Lung (tissue), 12 donors: ENCODE results near the gene ADK. TPM values are rescaled to one million over a fixed set of nuclear protein-coding genes. Genes with fewer than 3 reads are reported as not detected.
"Not testable (repeated sequence)": the region's sequence is repeated elsewhere in the genome, so short reads cannot be mapped to it uniquely, and the experiment has no call there.

Experiments
- ATAC-seq: fragments of 200-7000 bp; cut with Tn5 transposase; one replicate; pipeline ENCODE4 v1.9.1; 2020; ENCODE audit warnings: moderate number of reproducible peaks; ENCODE audit not compliant: insufficient read depth, low FRiP score
- DNase-seq, 3 donors: peaks; one replicate each; pipeline ENCODE4 v3.0.0-alpha.2; 2013 to 2017
- H3K27ac ChIP-seq, 2 donors: one replicate each; pipeline ENCODE4 v1.5.1; 2013; ENCODE audit warnings: mild to moderate bottlenecking in 2 of 2, moderate library complexity in 2 of 2, control low read depth in 1 of 2, inconsistent platforms in 1 of 2, low read depth in 1 of 2, low read length in 1 of 2
- H3K27me3 ChIP-seq, 3 donors: one replicate each; pipeline ENCODE4 v1.5.1; 2013; ENCODE audit warnings: low read length in 2 of 3; ENCODE audit not compliant: control insufficient read depth in 3 of 3, insufficient read depth in 3 of 3
- H3K36me3 ChIP-seq, 4 donors: one replicate each; pipeline ENCODE4 v1.5.1; 2013; ENCODE audit warnings: low read length in 4 of 4, mild to moderate bottlenecking in 1 of 4, moderate library complexity in 1 of 4; ENCODE audit not compliant: control insufficient read depth in 4 of 4, insufficient read depth in 4 of 4
- H3K4me1 ChIP-seq, 5 donors: one replicate each; pipeline ENCODE4 v1.5.1; 2013; ENCODE audit warnings: low read length in 5 of 5, mild to moderate bottlenecking in 2 of 5, moderate library complexity in 1 of 5; ENCODE audit not compliant: control insufficient read depth in 5 of 5, insufficient read depth in 5 of 5
- H3K4me3 ChIP-seq: one replicate; pipeline ENCODE4 v1.5.1; 2013; ENCODE audit warnings: mild to moderate bottlenecking, control low read depth, moderate library complexity
- H3K9ac ChIP-seq, 2 donors: one replicate each; pipeline ENCODE4 v1.5.1; 2013; ENCODE audit warnings: low read length in 2 of 2, control low read depth in 1 of 2; ENCODE audit not compliant: insufficient read depth in 1 of 2
- H3K9me3 ChIP-seq, 4 donors: one replicate each; pipeline ENCODE4 v1.5.1; 2013; ENCODE audit warnings: low read length in 3 of 4, mild to moderate bottlenecking in 1 of 4, moderate library complexity in 1 of 4; ENCODE audit not compliant: control insufficient read depth in 4 of 4, insufficient read depth in 3 of 4
- WGBS, 2 donors: extraction: QIAGEN DNeasy Blood & Tissue Kit; methylation state at CpG; one replicate each; pipeline ENCODE4 v1.1.7; 2013; 5-methylcytosine and 5-hydroxymethylcytosine counted together
- polyA plus RNA-seq, 2 donors: library from polyadenylated mRNA; stranded (reverse); fragments of 200-250 nt; gene quantifications; one replicate each; pipeline ENCODE4 v1.2.1, GENCODE V29; 2013
- total RNA-seq, 2 donors: library from RNA; depleted of rRNA in 1 of 2; stranded (reverse); fragments of >200 nt in 1 of 2; gene quantifications; one replicate each; pipeline ENCODE4 v1.2.1, GENCODE V29; 2014 to 2021
- TF ChIP-seq, protein P1 (sequence below): IDR thresholded peaks from 2 replicates; pipeline ENCODE4 v1.5.1; 2012; ENCODE audit warnings: mild to moderate bottlenecking; ENCODE audit errors: control extremely low read depth, extremely low read depth
- donor health status: control.
- donor health status: control.
- donor health status: Bipolar disorder and iron deficiency.
- donor health status: healthy.
- donor health status: DM: yes; HTN: yes; CAD: no.

The ADK gene
- total and polyA plus RNA-seq, 4 donors, result 31.6 to 82.3 (median 42.9) TPM

GRCh38 chr10:74523199-74523598 is 372.2 kb downstream of the ADK start:
- TF ChIP-seq, protein P1, sequence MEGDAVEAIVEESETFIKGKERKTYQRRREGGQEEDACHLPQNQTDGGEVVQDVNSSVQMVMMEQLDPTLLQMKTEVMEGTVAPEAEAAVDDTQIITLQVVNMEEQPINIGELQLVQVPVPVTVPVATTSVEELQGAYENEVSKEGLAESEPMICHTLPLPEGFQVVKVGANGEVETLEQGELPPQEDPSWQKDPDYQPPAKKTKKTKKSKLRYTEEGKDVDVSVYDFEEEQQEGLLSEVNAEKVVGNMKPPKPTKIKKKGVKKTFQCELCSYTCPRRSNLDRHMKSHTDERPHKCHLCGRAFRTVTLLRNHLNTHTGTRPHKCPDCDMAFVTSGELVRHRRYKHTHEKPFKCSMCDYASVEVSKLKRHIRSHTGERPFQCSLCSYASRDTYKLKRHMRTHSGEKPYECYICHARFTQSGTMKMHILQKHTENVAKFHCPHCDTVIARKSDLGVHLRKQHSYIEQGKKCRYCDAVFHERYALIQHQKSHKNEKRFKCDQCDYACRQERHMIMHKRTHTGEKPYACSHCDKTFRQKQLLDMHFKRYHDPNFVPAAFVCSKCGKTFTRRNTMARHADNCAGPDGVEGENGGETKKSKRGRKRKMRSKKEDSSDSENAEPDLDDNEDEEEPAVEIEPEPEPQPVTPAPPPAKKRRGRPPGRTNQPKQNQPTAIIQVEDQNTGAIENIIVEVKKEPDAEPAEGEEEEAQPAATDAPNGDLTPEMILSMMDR, result no peak
- H3K9me3 ChIP-seq, result no peaks in the 10 kb centered on the region
- no peak for ATAC-seq
- no peaks in the 10 kb centered on the region for H3K36me3 ChIP-seq
- H3K27ac ChIP-seq, result no peak overlapping the region
- no peak for DNase-seq
- H3K9ac ChIP-seq, result no peak overlapping the region
- H3K4me1 ChIP-seq, result peaks cover 0 to 3% (median 0%) of the 10 kb centered on the region in 5 donors
- 53 to 81% methylated on average over 2 of the region's 2 CpGs for WGBS, 2 donors
- no peaks in the 10 kb centered on the region for H3K27me3 ChIP-seq
- no peak overlapping the region for H3K4me3 ChIP-seq

- H3K36me3 ChIP-seq, result no peaks in the 10 kb centered on the region
- no peaks in the 10 kb centered on the region for H3K9me3 ChIP-seq
- 83 to 98% methylated on average over 3 of the region's 3 CpGs for WGBS, 2 donors
- H3K27ac ChIP-seq, result no peak overlapping the region
- H3K27me3 ChIP-seq, result no peaks in the 10 kb centered on the region
- no peak overlapping the region for H3K4me3 ChIP-seq
- H3K4me1 ChIP-seq, result peaks cover 0 to 3% (median 0%) of the 10 kb centered on the region in 5 donors
- DNase-seq (no peak), ATAC-seq (no peak)
- TF ChIP-seq, protein P1, result no peak
- H3K9ac ChIP-seq, result no peak overlapping the region
Measured at GRCh38 chr10:74525885-74526284, 374.9 kb downstream of the ADK start.

GRCh38 chr10:74527611-74528010 is 376.6 kb downstream of the ADK start:
- 72 to 74% methylated on average over 5 of the region's 5 CpGs for WGBS, 2 donors
- H3K4me1 ChIP-seq, H3K27ac ChIP-seq, H3K9ac ChIP-seq, DNase-seq, H3K27me3 ChIP-seq, H3K9me3 ChIP-seq, ATAC-seq, H3K4me3 ChIP-seq, H3K36me3 ChIP-seq: not testable (repeated sequence)

GRCh38 chr10:74529205-74529604 is 378.2 kb downstream of the ADK start:
- no peak for ATAC-seq
- TF ChIP-seq, protein P1, result no peak
- 93 to 94% methylated on average over 1 of the region's 1 CpG for WGBS, 2 donors

More at GRCh38 chr10:74529205-74529604, 378.2 kb downstream of the ADK start:
- no peak overlapping the region for H3K27ac ChIP-seq
- no peak overlapping the region for H3K4me3 ChIP-seq
- no peak overlapping the region for H3K9ac ChIP-seq
- H3K9me3 ChIP-seq, result no peaks in the 10 kb centered on the region
- H3K36me3 ChIP-seq, result no peaks in the 10 kb centered on the region
- no peaks in the 10 kb centered on the region for H3K4me1 ChIP-seq
- H3K27me3 ChIP-seq, result no peaks in the 10 kb centered on the region
- no peak for DNase-seq
